Tibial artery (tissue), 4 donors: ENCODE measurements around the gene CGB1.

Experiments used
- DNase-seq, 2 donors: peaks; one replicate each; pipeline ENCODE4 v3.0.0-alpha.2; 2019
- H3K27ac ChIP-seq, 2 donors: fragments of 200-600 bp; sonication (generic) in 1 of 2; 1 replicate in 1 of 2; 2 replicates in 1 of 2; pipeline ENCODE4 v1.5.1; 2018 to 2019; ENCODE audit warnings: mild to moderate bottlenecking in 1 of 2
- H3K27me3 ChIP-seq, 2 donors: fragments of 200-600 bp; sonication (generic) in 1 of 2; one replicate each; pipeline versions ENCODE4 v1.5.1 to v1.6.0; 2016 to 2019
- H3K36me3 ChIP-seq, 3 donors: fragments of 200-600 bp; sonication (generic) in 2 of 3; one replicate each; pipeline ENCODE4 v1.5.1; 2016 to 2019; ENCODE audit warnings: mild to moderate bottlenecking in 2 of 3
- H3K4me1 ChIP-seq, 4 donors: fragments of 200-600 bp; sonication (generic) in 2 of 4; 1 replicate in 3 of 4; 2 replicates in 1 of 4; pipeline ENCODE4 v1.5.1; 2016 to 2019
- H3K4me3 ChIP-seq, 2 donors: fragments of 200-600 bp; sonication (generic) in 1 of 2; 1 replicate in 1 of 2; 2 replicates in 1 of 2; pipeline ENCODE4 v1.5.1; 2018 to 2019; ENCODE audit warnings: mild to moderate bottlenecking in 2 of 2
- H3K9me3 ChIP-seq, 3 donors: fragments of 200-600 bp; sonication (generic) in 1 of 3; one replicate each; pipeline ENCODE4 v1.5.1; 2016 to 2019
- CTCF ChIP-seq, 2 experiments: fragments of 200-600 bp in 1 of 2; fragments of 450-650 bp in 1 of 2; IDR thresholded peaks; one replicate each; pipeline ENCODE4 v1.5.1; 2017 to 2019; ENCODE audit warnings: antibody characterized with exemption in 2 of 2, mild to moderate bottlenecking in 1 of 2, moderate library complexity in 1 of 2
- intact Hi-C: fragments of 100-400 bp; cut with DNase I; formaldehyde crosslinking; loops from one replicate; pipeline ENCODE4 v1.15.0; 2023; ENCODE audit warnings: low total_unique reads

Gene CGB1

GRCh38 chr19:49017666-49018351 lies 18.9 kb downstream of the CGB1 start:
- intact Hi-C loops = no loop called here
- Histone ChIP-seq H3K36me3 (peaks cover 10 to 36% (median 24%) of the 10 kb centered on the region in 3 donors), H3K27me3 (peaks cover 0 to 26% of the 10 kb centered on the region in 2 donors), H3K27ac (no peak overlapping the region), H3K4me1 (peaks cover 0 to 28% (median 22%) of the 10 kb centered on the region in 4 donors), H3K9me3 (no peaks in the 10 kb centered on the region), H3K4me3 (peak overlapping the region; percentile 37 to 56)
- peak in 1 of 2 donors; percentile 35 for DNase-seq
- TF ChIP-seq CTCF (IDR thresholded peaks at IDR 0.05) = peak; percentile 30 to 45

GRCh38 chr19:49017041-49017665 lies 19.5 kb downstream of the CGB1 start, which contains the start of gene LHB:
Gene LHB (minus strand): TSS chr19:49017091. CDS start chr19:49017081, 10 bp downstream.
- no peak for TF ChIP-seq CTCF (IDR thresholded peaks at IDR 0.05)
- intact Hi-C loops = no loop called here
- Histone ChIP-seq H3K27ac (no peak within 1 kb of the TSS), H3K4me3 (peak within 1 kb of the TSS; percentile 37 to 56), H3K27me3 (peaks cover 0 to 26% of the 10 kb centered on the region in 2 donors), H3K4me1 (peaks cover 0 to 28% (median 22%) of the 10 kb centered on the region in 4 donors), H3K36me3 (peaks cover 16 to 43% (median 30%) of the 10 kb centered on the region in 3 donors), H3K9me3 (no peaks in the 10 kb centered on the region)
- no peak for DNase-seq

- DNase-seq = no peak
- peaks cover 0 to 26% of the 10 kb centered on the region in 2 donors for H3K27me3 ChIP-seq
- no peaks in the 10 kb centered on the region for H3K9me3 ChIP-seq
- H3K27ac ChIP-seq = no peak overlapping the region
- no peak overlapping the region for H3K4me3 ChIP-seq
- TF ChIP-seq CTCF (IDR thresholded peaks at IDR 0.05) = no peak
- peaks cover 25 to 52% (median 39%) of the 10 kb centered on the region in 3 donors for H3K36me3 ChIP-seq
- H3K4me1 ChIP-seq = peaks cover 0 to 28% (median 22%) of the 10 kb centered on the region in 4 donors
- intact Hi-C loops = no loop called here
Measured at GRCh38 chr19:49016067-49016839, 20.4 kb downstream of the CGB1 start.

- Histone ChIP-seq H3K27me3 (peaks cover 0 to 20% of the 10 kb centered on the region in 2 donors), H3K27ac (no peak overlapping the region), H3K9me3 (no peaks in the 10 kb centered on the region), H3K4me1 (peaks cover 0 to 27% (median 22%) of the 10 kb centered on the region in 4 donors), H3K36me3 (peaks cover 36 to 66% (median 53%) of the 10 kb centered on the region in 3 donors), H3K4me3 (no peak overlapping the region)
- intact Hi-C loops = no loop called here
- DNase-seq = no peak
- no peak for TF ChIP-seq CTCF (IDR thresholded peaks at IDR 0.05)
Measured at GRCh38 chr19:49014870-49015255, 21.8 kb downstream of the CGB1 start.

- no peak for DNase-seq
- no peak overlapping the region for H3K4me3 ChIP-seq
- peaks cover 42 to 72% (median 59%) of the 10 kb centered on the region in 3 donors for H3K36me3 ChIP-seq
- TF ChIP-seq CTCF (IDR thresholded peaks at IDR 0.05) = no peak
- no peak overlapping the region for H3K27ac ChIP-seq
- intact Hi-C loops = no loop called here
- H3K4me1 ChIP-seq = peaks cover 0 to 22% (median 18%) of the 10 kb centered on the region in 4 donors
- peaks cover 0 to 14% of the 10 kb centered on the region in 2 donors for H3K27me3 ChIP-seq
- no peaks in the 10 kb centered on the region for H3K9me3 ChIP-seq
Measured at GRCh38 chr19:49014123-49014869, 22.4 kb downstream of the CGB1 start.
